Measurements from ENCODE around the gene SORL1.

SORL1 gene

DNA sequence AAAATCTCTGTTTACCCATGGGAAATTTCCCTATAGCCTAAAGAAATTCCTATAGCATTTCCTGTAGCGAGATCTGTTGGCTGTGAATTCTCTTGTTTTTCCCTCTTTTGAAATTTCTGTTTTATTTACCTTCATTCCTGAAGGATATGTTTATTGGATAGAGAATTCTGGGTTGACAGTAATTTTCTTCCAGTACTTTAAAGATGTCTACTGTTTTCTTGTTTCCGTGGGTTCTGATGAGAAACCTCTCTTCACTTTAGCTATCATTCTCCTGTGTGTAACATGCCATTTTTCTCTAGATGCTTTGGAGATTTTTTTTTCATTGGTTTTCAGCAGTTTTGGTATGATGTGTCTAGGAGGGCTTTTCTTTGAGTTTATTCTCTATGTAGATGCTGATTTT, 78.1 kb downstream of the SORL1 start:
- Mint-ChIP-seq H3K27ac (no peak overlapping the region), H3K9me3 (peaks cover 22% of the 10 kb centered on the region), H3K27me3 (ENCODE audit: low read depth) (no peaks in the 10 kb centered on the region), H3K4me3 (no peak overlapping the region), H3K36me3 (ENCODE audit: low read depth) (peaks cover 57% of the 10 kb centered on the region), H3K4me1 (ENCODE audit: low read depth) (peaks cover 3% of the 10 kb centered on the region)

GRCh38 chr11:121533601-121534000, 81.5 kb downstream of the SORL1 start:
- peaks cover 14% of the 10 kb centered on the region for H3K4me1 Mint-ChIP-seq (ENCODE audit: low read depth)
- no peaks in the 10 kb centered on the region for H3K27me3 Mint-ChIP-seq (ENCODE audit: low read depth)
- peaks cover 51% of the 10 kb centered on the region for H3K36me3 Mint-ChIP-seq (ENCODE audit: low read depth)
- H3K4me3 Mint-ChIP-seq = no peak overlapping the region
- peaks cover 11% of the 10 kb centered on the region for H3K9me3 Mint-ChIP-seq
- no peak overlapping the region for H3K27ac Mint-ChIP-seq

DNA sequence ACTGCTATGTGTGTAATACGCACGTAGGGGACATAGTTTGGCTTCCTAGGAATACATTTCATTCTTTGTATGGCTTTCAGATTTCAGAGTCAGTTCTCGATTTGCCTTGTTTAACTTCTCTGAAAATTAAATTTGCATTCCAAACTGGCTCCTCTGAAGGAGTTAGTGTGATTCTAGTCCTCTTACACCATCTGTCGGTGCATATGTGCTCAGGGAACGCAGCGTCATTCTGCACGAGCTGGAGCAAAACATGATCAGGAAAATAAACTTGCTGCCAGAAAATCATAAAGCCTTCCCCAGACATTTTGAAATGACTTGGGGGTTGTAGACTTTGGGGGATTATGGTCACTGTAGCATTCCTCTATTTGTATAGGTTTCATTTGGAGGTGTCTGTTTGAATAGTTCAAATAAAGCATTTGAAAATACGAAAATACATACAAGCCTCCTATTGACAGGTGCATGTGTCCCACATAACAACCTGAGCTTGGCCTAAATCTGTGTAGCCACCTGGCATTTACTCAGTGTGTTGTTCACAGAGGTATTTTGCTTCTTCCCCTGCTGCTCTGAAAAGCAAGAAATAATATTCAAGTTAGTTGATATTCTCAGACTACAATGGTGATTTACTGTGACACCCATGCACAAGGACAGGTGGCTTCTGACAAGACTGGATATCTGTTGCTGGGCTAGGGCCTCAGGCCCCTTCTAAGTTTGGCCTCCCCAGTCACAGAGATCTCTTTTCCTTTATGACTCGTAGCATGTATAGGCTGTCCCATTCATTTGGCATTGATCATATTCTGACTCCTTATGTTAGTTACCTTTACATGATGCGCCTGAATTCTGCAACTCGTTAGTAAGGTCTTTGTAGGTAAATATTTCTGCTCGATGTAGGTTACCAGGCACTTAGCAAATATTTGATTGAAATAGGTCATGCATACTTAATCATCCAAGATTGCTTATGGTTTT, 82.3 kb downstream of the SORL1 start:
- Mint-ChIP-seq H3K4me1 (ENCODE audit: low read depth) (peaks cover 18% of the 10 kb centered on the region), H3K27me3 (ENCODE audit: low read depth) (no peaks in the 10 kb centered on the region), H3K9me3 (peaks cover 11% of the 10 kb centered on the region), H3K27ac (no peak overlapping the region), H3K36me3 (ENCODE audit: low read depth) (peaks cover 49% of the 10 kb centered on the region), H3K4me3 (no peak overlapping the region)

DNA sequence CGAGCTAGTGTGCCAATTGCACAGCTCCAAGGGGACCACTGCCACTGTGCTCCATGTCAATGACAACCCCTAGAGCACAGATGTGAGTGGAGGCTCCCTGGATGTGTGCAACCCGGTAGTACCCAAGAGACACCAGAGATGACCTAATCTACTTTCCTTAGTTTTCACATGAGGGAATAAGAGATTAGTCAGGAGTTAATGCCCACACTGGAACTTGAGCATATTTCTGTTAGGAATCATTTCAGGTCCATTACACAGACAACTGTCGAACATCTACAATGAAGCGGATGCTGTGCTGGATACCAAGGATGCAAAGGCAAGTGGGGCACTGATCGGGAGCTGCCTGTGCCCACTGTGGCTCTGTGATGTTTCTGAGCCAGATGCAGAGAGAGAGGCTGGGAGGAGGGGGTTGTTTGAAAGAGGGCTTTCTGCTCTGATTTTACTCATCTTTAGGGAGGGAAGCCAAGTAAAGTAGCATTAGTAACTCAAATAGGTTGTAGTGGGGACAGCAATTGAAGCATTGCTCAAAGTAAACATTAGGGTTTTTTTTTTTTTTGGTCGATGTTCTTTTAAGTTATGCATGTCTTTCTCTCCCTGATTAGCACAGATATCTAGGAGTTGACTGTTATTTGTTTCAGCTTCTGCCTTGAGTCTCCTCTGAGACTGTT, 83.1 kb downstream of the SORL1 start:
- H3K4me1 Mint-ChIP-seq (ENCODE audit: low read depth) = peaks cover 18% of the 10 kb centered on the region
- H3K27ac Mint-ChIP-seq = no peak overlapping the region

DNA sequence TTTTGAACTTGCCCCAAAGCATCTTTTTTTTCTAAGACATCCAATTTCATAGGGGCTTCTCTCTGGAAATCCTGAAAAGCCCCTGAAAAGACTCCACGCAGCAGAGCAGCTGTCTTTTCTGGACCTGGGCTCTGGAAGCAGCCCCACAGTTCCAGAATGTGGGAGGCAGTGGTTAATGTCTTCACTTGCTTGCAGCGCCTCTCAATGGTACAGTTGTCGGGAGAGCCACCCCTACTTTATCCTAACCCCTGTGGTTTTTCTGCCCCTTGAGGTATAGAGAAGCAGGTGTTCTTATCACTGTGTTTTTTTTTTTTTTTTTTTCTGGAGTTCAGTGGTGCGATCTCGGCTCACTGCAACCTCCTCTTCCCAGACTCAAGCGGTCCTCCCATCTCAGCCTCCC, 84.0 kb downstream of the SORL1 start:
- Mint-ChIP-seq H3K27ac (no peak overlapping the region), H3K4me3 (no peak overlapping the region), H3K4me1 (ENCODE audit: low read depth) (peaks cover 18% of the 10 kb centered on the region), H3K9me3 (no peaks in the 10 kb centered on the region), H3K36me3 (ENCODE audit: low read depth) (peaks cover 40% of the 10 kb centered on the region), H3K27me3 (ENCODE audit: low read depth) (no peaks in the 10 kb centered on the region)

More for the DNA sequence above, 83.1 kb downstream of the SORL1 start:
- Mint-ChIP-seq H3K9me3 (peaks cover 5% of the 10 kb centered on the region), H3K36me3 (ENCODE audit: low read depth) (peaks cover 45% of the 10 kb centered on the region), H3K4me3 (no peak overlapping the region), H3K27me3 (ENCODE audit: low read depth) (no peaks in the 10 kb centered on the region)

DNA sequence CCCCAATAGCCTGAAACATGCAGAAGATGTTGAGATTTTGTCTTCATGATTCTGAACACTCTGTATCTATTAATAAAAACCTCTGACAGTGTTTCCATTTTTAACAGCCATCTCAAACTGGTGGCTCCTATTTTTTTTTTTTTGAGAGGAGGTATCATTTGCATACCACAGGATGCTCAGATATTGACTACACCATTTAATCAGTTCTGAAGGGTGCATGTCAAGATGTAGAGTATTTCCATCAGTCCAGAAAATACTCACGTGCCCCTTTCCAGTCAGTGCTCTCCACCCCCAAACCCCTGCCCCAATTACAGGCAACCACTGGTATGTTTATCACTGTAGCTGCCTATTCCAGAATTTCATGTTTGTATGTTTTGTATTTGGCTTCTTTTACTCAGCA, 85.9 kb downstream of the SORL1 start:
- H3K36me3 Mint-ChIP-seq (ENCODE audit: low read depth) = peaks cover 41% of the 10 kb centered on the region
- H3K9me3 Mint-ChIP-seq = no peaks in the 10 kb centered on the region
- H3K27me3 Mint-ChIP-seq (ENCODE audit: low read depth) = no peaks in the 10 kb centered on the region
- H3K4me1 Mint-ChIP-seq (ENCODE audit: low read depth) = peaks cover 19% of the 10 kb centered on the region
- no peak overlapping the region for H3K27ac Mint-ChIP-seq
- no peak overlapping the region for H3K4me3 Mint-ChIP-seq

- H3K9me3 Mint-ChIP-seq = no peaks in the 10 kb centered on the region
- H3K27ac Mint-ChIP-seq = no peak overlapping the region
These were observed 86.9 kb downstream of the SORL1 start for GRCh38 chr11:121539000-121539399.

GRCh38 chr11:121540627-121541026, 88.5 kb downstream of the SORL1 start:
- Mint-ChIP-seq H3K27me3 (ENCODE audit: low read depth) (no peaks in the 10 kb centered on the region), H3K36me3 (ENCODE audit: low read depth) (peaks cover 54% of the 10 kb centered on the region), H3K9me3 (no peaks in the 10 kb centered on the region), H3K4me3 (no peak overlapping the region), H3K4me1 (ENCODE audit: low read depth) (peaks cover 38% of the 10 kb centered on the region), H3K27ac (no peak overlapping the region)

More at GRCh38 chr11:121539000-121539399, 86.9 kb downstream of the SORL1 start:
- H3K27me3 Mint-ChIP-seq (ENCODE audit: low read depth) = no peaks in the 10 kb centered on the region
- peaks cover 23% of the 10 kb centered on the region for H3K4me1 Mint-ChIP-seq (ENCODE audit: low read depth)
- H3K36me3 Mint-ChIP-seq (ENCODE audit: low read depth) = peaks cover 45% of the 10 kb centered on the region
- H3K4me3 Mint-ChIP-seq = no peak overlapping the region

DNA sequence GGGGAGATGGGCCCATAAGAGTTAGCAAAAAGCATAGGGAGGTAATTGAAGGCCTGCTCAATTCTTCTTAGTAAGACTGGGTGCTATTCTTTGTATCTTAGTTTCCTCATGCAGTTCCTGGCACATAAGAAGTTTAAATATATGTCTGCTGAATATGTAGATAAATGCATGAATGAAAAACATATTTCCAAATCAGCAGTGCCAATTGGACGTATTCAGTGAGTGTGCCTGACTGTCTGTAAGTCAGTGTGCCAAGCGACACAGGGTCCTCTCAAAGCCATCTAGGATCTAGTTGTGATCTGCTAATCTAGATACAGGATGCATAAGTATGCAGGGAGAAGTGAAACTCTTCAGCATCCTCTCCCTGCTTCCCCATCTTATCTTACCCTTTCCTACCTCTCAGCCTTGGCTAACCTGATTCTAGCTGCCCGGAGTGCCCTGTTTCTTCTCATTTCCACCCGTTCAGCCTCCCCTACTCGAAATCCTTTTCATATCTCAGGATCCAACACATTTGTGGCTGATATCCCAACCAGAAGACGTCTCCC, 91.8 kb downstream of the SORL1 start:
- Mint-ChIP-seq H3K36me3 (ENCODE audit: low read depth) (peaks cover 55% of the 10 kb centered on the region), H3K4me3 (no peak overlapping the region), H3K4me1 (ENCODE audit: low read depth) (peaks cover 33% of the 10 kb centered on the region)

GRCh38 chr11:121544956-121545355, 92.8 kb downstream of the SORL1 start:
- peaks cover 51% of the 10 kb centered on the region for H3K36me3 Mint-ChIP-seq (ENCODE audit: low read depth)
- no peak overlapping the region for H3K4me3 Mint-ChIP-seq
- no peaks in the 10 kb centered on the region for H3K27me3 Mint-ChIP-seq (ENCODE audit: low read depth)
- H3K9me3 Mint-ChIP-seq = no peaks in the 10 kb centered on the region
- peaks cover 29% of the 10 kb centered on the region for H3K4me1 Mint-ChIP-seq (ENCODE audit: low read depth)
- H3K27ac Mint-ChIP-seq = no peak overlapping the region

More for the DNA sequence above, 91.8 kb downstream of the SORL1 start:
- peak overlapping the region; percentile 16 for H3K27ac Mint-ChIP-seq
- no peaks in the 10 kb centered on the region for H3K27me3 Mint-ChIP-seq (ENCODE audit: low read depth)
- H3K9me3 Mint-ChIP-seq = no peaks in the 10 kb centered on the region

DNA sequence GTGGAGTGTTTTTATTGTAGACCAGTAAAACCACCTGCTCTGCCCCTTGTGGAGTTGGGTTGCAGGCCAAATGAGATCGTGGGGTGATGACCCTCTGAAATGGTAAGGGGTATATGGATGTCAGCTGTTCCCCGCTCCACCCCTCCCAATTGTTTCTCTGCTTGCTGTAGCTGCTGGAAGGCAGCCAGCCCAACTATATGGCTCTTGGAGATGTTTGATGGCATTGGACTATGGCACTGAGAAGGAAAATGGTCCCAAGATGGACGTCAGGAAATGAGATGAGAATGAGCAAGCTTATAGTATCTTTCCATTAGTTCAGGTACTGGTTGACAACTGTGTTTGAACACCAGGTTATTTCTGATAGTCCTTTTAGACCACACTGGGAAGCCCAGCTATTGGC, 95.5 kb downstream of the SORL1 start:
- Mint-ChIP-seq H3K27ac (no peak overlapping the region), H3K36me3 (ENCODE audit: low read depth) (peaks cover 51% of the 10 kb centered on the region), H3K9me3 (no peaks in the 10 kb centered on the region), H3K4me3 (no peak overlapping the region), H3K27me3 (ENCODE audit: low read depth) (no peaks in the 10 kb centered on the region), H3K4me1 (ENCODE audit: low read depth) (peaks cover 28% of the 10 kb centered on the region)

- Mint-ChIP-seq H3K27me3 (ENCODE audit: low read depth) (no peaks in the 10 kb centered on the region), H3K4me1 (ENCODE audit: low read depth) (peaks cover 7% of the 10 kb centered on the region), H3K4me3 (no peak overlapping the region), H3K36me3 (ENCODE audit: low read depth) (peaks cover 46% of the 10 kb centered on the region), H3K27ac (no peak overlapping the region), H3K9me3 (no peaks in the 10 kb centered on the region)
These were observed 98.3 kb downstream of the SORL1 start for GRCh38 chr11:121550247-121551030.

GRCh38 chr11:121551463-121551862, 99.3 kb downstream of the SORL1 start:
- Mint-ChIP-seq H3K27me3 (ENCODE audit: low read depth) (no peaks in the 10 kb centered on the region), H3K27ac (no peak overlapping the region), H3K36me3 (ENCODE audit: low read depth) (peaks cover 47% of the 10 kb centered on the region), H3K4me1 (ENCODE audit: low read depth) (no peaks in the 10 kb centered on the region), H3K4me3 (no peak overlapping the region), H3K9me3 (no peaks in the 10 kb centered on the region)

GRCh38 chr11:121552154-121552553, 100.0 kb downstream of the SORL1 start:
- H3K27ac Mint-ChIP-seq = no peak overlapping the region
- peaks cover under 1% of the 10 kb centered on the region for H3K4me1 Mint-ChIP-seq (ENCODE audit: low read depth)
- no peaks in the 10 kb centered on the region for H3K9me3 Mint-ChIP-seq
- peaks cover 50% of the 10 kb centered on the region for H3K36me3 Mint-ChIP-seq (ENCODE audit: low read depth)
- no peaks in the 10 kb centered on the region for H3K27me3 Mint-ChIP-seq (ENCODE audit: low read depth)
- H3K4me3 Mint-ChIP-seq = no peak overlapping the region

Data from T-helper 1 cell treated with Interleukin-12 subunit alpha and Interleukin-12 subunit beta and Interleukin-4 antibody, amounts not matched to agents 30 μg/mL and 1 μg/mL, for 36 hours (primary cell).